ENCODE data around the gene WAPL. TPM values are rescaled to one million over a fixed set of nuclear protein-coding genes. Genes with fewer than 3 reads are reported as not detected.

The WAPL gene
- total and polyA plus RNA-seq, 2 of the 13 experiments (the other 11 are each of a cell fraction or from before 2014, with no cell fraction given) = 13.2 to 43.5 TPM

DNA sequence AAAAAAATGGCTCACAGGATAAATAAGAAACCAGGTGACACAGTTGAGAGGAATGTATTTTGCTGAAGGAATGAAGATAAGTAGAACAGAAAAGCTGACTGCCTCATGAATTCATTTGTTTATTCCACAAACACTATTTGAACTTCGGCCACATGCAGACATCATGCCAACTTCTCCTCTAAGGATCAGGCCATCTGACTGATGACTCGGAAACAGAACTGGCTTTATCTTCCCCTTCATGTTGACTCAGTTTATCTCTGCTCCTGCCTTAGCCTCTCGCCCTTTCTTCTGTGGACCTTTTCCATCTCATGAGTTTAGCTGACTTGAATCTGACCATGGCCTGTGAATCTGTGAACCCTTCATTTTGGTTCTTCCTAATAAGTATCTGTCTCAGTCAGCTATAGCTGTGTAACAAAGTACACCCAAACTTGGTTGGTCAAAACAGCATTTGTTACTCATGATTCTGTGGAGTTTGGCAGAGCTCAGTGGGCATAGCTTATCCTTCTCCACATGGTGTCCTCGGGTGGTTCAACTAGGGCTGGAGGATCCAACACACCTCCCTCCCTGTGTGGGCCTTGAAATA, 111.0 kb downstream of the WAPL start (continued):
- TF ChIP-seq, protein P1, sequence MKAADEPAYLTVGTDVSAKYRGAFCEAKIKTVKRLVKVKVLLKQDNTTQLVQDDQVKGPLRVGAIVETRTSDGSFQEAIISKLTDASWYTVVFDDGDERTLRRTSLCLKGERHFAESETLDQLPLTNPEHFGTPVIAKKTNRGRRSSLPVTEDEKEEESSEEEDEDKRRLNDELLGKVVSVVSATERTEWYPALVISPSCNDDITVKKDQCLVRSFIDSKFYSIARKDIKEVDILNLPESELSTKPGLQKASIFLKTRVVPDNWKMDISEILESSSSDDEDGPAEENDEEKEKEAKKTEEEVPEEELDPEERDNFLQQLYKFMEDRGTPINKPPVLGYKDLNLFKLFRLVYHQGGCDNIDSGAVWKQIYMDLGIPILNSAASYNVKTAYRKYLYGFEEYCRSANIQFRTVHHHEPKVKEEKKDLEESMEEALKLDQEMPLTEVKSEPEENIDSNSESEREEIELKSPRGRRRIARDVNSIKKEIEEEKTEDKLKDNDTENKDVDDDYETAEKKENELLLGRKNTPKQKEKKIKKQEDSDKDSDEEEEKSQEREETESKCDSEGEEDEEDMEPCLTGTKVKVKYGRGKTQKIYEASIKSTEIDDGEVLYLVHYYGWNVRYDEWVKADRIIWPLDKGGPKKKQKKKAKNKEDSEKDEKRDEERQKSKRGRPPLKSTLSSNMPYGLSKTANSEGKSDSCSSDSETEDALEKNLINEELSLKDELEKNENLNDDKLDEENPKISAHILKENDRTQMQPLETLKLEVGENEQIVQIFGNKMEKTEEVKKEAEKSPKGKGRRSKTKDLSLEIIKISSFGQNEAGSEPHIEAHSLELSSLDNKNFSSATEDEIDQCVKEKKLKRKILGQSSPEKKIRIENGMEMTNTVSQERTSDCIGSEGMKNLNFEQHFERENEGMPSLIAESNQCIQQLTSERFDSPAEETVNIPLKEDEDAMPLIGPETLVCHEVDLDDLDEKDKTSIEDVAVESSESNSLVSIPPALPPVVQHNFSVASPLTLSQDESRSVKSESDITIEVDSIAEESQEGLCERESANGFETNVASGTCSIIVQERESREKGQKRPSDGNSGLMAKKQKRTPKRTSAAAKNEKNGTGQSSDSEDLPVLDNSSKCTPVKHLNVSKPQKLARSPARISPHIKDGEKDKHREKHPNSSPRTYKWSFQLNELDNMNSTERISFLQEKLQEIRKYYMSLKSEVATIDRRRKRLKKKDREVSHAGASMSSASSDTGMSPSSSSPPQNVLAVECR (CRISPR knock-in tag; IDR thresholded peaks at IDR 0.05; ENCODE audit: borderline replicate concordance) = 0 out of 2 replicates have a peak, but pooled peaks have one; percentile 37
- TF ChIP-seq FOXC1 (CRISPR knock-in tag; IDR thresholded peaks at IDR 0.05; ENCODE audit: borderline replicate concordance) = peak; percentile 34; the same call in 1 of the 2 replicates
- 0 out of 4 replicates have a peak, but pooled peaks of 1 of the 2 experiments have one; percentile 26 for TF ChIP-seq ATF4 (CRISPR knock-in tag; IDR thresholded peaks at IDR 0.05)
- 0 out of 2 replicates have a peak, but pooled peaks have one; percentile 57 for TF ChIP-seq ZSCAN31 (CRISPR knock-in tag; IDR thresholded peaks at IDR 0.05; ENCODE audit: low read depth)
- TF ChIP-seq IRF2 (CRISPR knock-in tag; IDR thresholded peaks at IDR 0.05) = 0 out of 2 replicates have a peak, but pooled peaks have one; percentile 15
- peak; percentile 73 for TF ChIP-seq ARID5B (CRISPR knock-in tag; IDR thresholded peaks at IDR 0.05)
- TF ChIP-seq ADNP (CRISPR knock-in tag; IDR thresholded peaks at IDR 0.05) = peak; percentile 81
- peak; percentile 7; the same call in 1 of the 2 replicates for TF ChIP-seq FOXO1 (CRISPR knock-in tag; IDR thresholded peaks at IDR 0.05)
- no peak for TF ChIP-seq TBX3 (IDR thresholded peaks at IDR 0.05; ENCODE audit: borderline replicate concordance)
- TF ChIP-seq, protein P2, sequence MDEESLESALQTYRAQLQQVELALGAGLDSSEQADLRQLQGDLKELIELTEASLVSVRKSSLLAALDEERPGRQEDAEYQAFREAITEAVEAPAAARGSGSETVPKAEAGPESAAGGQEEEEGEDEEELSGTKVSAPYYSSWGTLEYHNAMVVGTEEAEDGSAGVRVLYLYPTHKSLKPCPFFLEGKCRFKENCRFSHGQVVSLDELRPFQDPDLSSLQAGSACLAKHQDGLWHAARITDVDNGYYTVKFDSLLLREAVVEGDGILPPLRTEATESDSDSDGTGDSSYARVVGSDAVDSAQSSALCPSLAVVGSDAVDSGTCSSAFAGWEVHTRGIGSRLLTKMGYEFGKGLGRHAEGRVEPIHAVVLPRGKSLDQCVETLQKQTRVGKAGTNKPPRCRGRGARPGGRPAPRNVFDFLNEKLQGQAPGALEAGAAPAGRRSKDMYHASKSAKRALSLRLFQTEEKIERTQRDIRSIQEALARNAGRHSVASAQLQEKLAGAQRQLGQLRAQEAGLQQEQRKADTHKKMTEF (CRISPR knock-in tag; IDR thresholded peaks at IDR 0.05) = peak; percentile 68; the same call in 1 of the 2 replicates
- TF ChIP-seq ARHGAP35 (CRISPR knock-in tag; IDR thresholded peaks at IDR 0.05; ENCODE audit: borderline replicate concordance) = no peak
- TF ChIP-seq HIC2 (CRISPR knock-in tag; IDR thresholded peaks at IDR 0.05; ENCODE audit: low read depth) = peak; percentile 21; the same call in 1 of the 2 replicates
- peak; percentile 67 for TF ChIP-seq ELF3 (CRISPR knock-in tag; IDR thresholded peaks at IDR 0.05)
- peak; percentile 24; the same call in 1 of the 2 replicates for TF ChIP-seq NR2F6 (IDR thresholded peaks at IDR 0.05)
- no peak for TF ChIP-seq NR2F6 (CRISPR knock-in tag; IDR thresholded peaks at IDR 0.05)
